Stimulated activated CD4-positive, alpha-beta T cell treated with anti-CD3 and anti-CD28 coated beads, Interleukin-15, amount 100 ng/mL, for 48 hours (primary cell): ENCODE measurements around the gene HDAC9.

Experiments
- DNase-seq, 2 donors: peaks; one replicate each; pipeline ENCODE4 v3.0.0-alpha.2; 2020; ENCODE audit warnings: low read depth in 2 of 2

HDAC9 gene

GRCh38 chr7:18659746-18660145 lies 164.2 kb downstream of the HDAC9 start:
- no peak for DNase-seq

DNA sequence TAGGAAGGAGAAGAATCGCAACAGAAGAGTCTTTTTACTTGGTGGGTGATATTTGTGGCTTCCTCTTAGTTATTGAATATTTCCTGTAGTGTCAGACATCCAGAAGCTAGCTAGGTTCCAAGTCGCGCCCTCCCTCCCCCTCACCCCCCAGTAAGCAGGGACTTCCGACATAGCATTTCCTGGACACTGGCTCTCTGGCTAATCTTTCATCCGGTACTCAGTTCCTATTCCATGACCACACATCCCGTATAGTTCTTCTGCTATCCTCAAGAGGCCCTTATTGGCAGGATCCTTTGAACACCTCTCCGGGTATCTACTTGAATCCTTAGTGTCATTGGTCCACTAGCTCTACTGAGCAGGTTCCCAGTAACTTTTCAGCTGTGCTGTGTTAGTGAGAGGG lies 167.8 kb downstream of the HDAC9 start:
- no peak for DNase-seq

DNA sequence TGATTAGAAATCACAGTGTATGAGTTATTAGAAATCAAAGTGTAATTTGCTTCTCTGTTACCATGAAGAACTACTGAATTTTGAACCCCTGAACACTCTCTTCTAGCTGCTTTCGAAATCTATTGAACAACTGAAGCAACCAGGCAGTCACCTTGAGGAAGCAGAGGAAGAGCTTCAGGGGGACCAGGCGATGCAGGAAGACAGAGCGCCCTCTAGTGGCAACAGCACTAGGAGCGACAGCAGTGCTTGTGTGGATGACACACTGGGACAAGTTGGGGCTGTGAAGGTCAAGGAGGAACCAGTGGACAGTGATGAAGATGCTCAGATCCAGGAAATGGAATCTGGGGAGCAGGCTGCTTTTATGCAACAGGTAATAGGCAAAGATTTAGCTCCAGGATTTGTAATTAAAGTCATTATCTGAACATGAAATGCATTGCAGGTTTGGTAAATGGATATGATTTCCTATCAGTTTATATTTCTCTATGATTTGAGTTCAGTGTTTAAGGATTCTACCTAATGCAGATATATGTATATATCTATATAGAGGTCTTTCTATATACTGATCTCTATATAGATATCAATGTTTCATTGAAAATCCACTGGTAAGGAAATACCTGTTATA lies 170.7 kb downstream of the HDAC9 start:
- DNase-seq, result peak; percentile 16 to 54

DNA sequence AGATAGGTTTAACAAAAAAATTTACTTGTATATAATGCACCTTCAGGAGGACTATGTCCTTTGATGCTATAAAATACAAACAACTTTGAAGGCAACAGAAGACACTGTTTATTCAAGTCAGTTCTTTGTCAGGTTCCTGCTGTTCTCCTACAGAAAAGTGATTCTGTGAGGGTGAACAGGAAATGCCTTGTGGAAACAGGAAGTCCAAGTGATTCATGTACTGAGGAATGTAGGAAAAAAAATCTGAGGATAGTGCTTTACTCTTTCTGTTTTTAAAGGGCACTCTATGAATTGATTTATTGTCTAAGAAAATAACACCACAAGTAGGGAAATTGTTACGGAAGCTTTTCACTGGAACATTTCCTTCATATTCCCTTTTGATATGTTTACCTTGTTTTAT lies 171.9 kb downstream of the HDAC9 start:
- DNase-seq, result no peak

GRCh38 chr7:18671176-18671575 lies 175.6 kb downstream of the HDAC9 start:
- DNase-seq, result no peak

DNA sequence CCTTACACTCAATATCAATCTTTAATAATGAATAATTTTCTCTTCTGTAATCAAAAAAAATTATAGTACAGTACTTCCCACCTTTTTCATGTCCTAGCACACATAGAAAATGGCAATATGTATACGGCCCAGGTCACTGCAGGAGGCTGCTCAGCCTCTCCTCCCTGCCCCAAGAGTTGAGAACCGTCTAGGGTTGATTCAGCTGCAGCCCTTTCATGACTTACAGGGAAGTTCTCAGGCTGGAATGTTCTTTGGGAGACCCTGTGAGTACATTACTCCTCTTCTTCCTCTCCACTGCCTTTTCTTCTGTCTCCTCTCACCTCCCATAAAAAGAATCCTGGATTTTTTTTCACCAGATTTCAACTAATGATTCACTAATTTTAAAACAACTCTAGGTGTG lies 180.0 kb downstream of the HDAC9 start:
- DNase-seq, result no peak

DNA sequence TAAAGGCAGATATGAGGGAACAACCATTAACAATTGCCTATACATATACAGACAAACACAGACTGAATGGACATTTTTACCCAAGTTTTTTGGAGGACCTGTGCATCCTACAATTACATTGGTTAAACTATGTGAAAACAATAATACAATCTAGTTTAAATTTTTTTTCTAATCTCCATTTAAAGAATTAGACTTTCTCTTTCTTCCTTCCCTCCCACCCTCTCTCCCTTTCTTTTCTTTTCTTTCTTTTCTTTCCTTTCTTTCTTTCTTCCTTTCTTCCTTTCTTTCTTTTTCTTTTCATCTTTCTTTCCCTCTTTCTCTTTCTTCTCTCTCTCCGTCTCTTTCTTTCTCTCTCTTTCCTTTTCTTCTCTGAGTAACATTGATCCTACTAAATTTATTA lies 183.7 kb downstream of the HDAC9 start:
- no peak for DNase-seq

DNA sequence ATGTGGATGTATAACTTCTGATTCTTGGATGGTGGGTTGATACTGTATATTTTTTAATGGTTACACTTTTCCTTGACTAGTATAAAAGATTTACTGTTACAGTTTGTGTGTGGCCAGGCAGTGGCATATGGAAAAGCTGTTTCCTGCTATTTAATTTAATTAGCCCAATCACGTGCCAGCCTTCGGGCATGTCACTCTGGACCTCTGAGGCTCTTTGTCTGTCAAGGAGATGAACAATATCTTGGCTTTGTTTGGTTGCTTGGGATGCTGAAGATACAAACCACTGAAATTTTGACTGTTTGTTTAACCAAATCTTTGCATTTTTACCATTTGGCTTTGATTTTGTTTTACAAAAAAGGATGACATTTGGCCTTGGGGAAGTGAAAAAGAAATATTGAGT lies 185.0 kb downstream of the HDAC9 start:
- no peak for DNase-seq

DNA sequence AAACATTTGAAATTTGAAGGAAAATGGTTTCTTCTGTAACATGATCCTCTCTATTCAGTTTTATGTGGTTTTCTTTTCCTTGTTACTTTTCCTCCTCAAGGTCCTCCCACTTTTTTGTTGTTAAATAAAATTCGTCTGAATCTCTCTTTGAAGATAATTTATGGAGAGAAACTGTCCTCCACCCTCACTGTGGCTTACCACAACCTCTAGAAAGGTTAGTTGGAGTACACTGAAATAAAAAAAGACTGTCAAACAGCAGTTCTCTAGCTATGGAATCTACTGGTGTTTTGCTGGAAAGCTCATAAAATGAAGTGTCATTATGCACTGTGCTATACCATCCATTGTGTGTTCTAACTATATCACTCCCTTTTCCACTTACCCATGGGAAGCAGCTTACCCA lies 189.4 kb downstream of the HDAC9 start:
- DNase-seq, result no peak

DNA sequence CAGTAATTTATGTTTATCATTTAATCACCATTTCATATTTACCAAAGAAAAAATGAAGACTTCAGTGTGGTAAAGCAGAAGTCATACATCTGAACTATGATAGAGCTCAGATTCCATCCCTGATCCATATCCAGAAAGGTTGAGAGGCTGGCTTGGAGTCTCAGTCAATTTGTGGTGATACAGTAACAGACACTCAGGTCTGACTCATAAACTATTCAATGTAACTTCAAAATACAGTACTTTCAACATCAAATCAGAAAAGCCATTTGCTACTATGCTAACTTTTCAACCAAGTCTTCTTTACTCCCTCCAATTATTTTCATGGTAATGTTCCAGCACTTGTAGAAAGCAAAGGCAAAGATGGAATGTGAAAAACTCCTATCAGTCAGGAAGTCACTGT lies 190.4 kb downstream of the HDAC9 start:
- no peak for DNase-seq

DNA sequence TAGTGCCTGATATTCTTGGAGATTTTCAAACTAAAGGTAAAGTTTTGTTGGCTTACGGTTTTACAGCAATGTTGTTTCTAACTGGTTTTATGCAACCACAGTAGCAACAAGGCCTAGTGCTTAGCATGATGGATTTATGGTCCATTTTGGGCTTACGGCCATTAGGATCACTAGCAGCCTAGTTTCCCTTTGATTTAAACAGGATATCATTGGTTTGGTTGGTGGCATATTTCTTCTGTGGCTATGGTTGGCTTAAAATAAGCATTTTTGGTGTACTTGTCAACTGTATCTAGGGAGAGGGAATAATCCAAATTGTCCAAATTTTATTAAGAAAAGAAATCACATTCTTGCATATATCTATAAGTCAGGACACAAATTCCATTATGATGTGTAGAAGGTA lies 194.0 kb downstream of the HDAC9 start:
- no peak for DNase-seq

DNA sequence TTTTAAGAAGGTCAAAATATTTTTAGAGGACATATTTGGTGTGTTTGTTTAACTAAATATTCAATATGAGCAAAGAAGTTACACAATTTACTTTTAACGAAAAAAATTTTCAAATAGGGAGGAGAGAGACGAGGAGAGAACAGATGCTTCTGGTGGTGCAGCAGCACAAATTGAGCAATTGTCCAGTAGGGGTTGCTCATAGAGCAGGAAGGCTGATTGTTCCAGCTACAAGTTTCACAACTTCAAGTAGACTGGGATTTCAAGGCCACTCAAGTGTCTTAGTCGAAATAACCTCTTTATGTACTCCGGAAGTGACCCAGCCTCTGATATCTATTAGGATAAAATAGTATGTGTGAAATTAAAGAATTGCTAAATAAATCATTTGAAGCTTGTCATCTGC lies 197.9 kb downstream of the HDAC9 start:
- no peak for DNase-seq

GRCh38 chr7:18693816-18694215 lies 198.3 kb downstream of the HDAC9 start:
- no peak for DNase-seq

DNA sequence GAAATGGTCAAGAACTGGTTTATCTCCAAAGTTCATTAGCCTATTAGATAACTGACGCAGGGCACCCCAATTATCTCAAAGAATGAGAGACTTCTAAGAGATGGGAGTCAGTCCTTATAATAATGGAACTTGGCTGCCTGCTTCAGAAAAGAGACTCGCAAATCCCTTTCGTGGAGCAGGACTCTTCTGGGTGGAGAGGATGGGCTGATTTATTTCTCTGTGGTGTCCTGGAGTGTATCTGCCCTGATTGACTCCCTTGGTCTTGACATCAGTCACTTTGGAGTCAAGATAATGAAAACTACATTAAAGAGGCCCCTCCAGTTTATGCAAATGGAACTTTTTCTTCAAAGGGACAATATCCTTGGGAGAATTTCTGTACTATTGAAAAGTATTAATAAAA lies 198.9 kb downstream of the HDAC9 start:
- DNase-seq, result no peak

- DNase-seq, result no peak
These were observed 199.4 kb downstream of the HDAC9 start for GRCh38 chr7:18694911-18695310.

- DNase-seq, result no peak
These were observed 202.7 kb downstream of the HDAC9 start for GRCh38 chr7:18698258-18698734.

DNA sequence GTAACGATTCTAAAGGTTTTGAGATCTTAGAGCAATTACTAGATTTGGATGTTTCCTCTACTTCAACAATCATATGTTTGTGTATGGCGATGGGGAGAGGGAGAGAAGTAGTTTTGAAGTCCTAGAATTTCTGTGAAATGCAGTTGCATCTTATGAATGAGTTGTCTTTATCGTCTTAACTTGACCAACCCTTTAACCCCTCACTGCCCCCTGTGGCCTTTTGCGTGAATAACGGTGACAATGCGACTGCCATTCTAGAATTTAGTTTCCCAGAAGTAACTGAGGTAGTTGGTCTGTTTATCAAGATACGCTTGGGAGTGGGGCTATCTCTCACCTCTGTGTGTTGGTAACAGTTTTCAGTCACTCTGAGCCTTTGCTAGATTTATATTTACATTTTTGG lies 204.6 kb downstream of the HDAC9 start:
- no peak for DNase-seq

GRCh38 chr7:18702071-18702829 lies 206.7 kb downstream of the HDAC9 start:
- DNase-seq, result no peak

- no peak for DNase-seq
These were observed 208.1 kb downstream of the HDAC9 start for GRCh38 chr7:18703685-18704084.

DNA sequence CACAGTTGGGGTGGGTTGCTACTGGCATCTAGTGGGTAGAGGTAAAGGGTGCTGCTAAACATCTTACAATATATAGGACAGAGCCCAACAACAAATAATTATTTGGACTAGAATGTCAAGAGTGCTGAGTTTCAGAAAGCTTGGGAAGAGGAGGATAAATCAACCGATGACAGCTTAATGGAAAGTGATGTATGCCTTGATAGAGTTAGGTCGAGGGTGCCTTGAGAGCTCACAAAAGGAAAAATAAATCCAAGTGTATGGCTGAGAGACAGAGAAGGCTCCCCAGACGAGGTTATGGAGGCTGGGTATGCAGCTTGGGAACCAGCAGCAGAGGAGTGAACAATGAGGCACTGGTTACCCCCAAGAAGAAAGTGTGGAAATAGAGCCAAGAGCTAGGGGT lies 211.1 kb downstream of the HDAC9 start:
- DNase-seq, result no peak

GRCh38 chr7:18708204-18708603 lies 212.7 kb downstream of the HDAC9 start:
- no peak for DNase-seq

- no peak for DNase-seq
These were observed 220.4 kb downstream of the HDAC9 start for GRCh38 chr7:18715988-18716387.

- DNase-seq, result no peak
These were observed 225.9 kb downstream of the HDAC9 start for GRCh38 chr7:18721429-18721828.

DNA sequence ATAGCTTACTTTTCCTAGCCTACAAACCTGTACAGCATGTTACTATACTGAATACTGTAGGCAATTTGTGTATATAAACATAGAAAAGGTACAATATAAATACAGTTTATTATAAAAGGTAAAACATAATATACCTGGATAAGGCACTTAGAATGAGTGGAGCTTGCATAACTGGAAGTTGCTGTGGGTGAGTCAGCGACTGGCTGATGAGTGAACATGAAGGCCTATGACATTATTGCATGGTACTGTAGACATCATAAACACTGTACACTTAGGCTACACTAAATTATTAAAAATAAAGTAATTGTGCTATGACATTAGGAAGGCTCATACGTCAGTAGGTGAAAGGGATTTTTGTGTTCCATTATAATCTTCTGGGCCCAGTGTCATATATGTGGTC lies 228.8 kb downstream of the HDAC9 start:
- DNase-seq, result no peak
